OCI-LY7 (cell line): ENCODE results near the gene ATE1.
A peak's percentile ranks its signal among the peaks of the same experiment; 100 is the strongest.

Source experiments
- CTCF ChIP-seq: fragments of 200-600 bp; sonication (generic); conservative IDR thresholded peaks from 2 replicates; pipeline ENCODE4 v1.5.1; 2014; ENCODE audit warnings: mild to moderate bottlenecking, antibody characterized with exemption, low read length, moderate library complexity, mixed read lengths
- EZH2phosphoT487 ChIP-seq: fragments of 200-600 bp; sonication (generic); IDR thresholded peaks from 2 replicates; pipeline ENCODE4 v1.6.1; 2018; ENCODE audit warnings: low read depth, borderline replicate concordance, mild to moderate bottlenecking, mixed run types, antibody characterized with exemption, low read length, moderate library complexity, mixed read lengths

DNA sequence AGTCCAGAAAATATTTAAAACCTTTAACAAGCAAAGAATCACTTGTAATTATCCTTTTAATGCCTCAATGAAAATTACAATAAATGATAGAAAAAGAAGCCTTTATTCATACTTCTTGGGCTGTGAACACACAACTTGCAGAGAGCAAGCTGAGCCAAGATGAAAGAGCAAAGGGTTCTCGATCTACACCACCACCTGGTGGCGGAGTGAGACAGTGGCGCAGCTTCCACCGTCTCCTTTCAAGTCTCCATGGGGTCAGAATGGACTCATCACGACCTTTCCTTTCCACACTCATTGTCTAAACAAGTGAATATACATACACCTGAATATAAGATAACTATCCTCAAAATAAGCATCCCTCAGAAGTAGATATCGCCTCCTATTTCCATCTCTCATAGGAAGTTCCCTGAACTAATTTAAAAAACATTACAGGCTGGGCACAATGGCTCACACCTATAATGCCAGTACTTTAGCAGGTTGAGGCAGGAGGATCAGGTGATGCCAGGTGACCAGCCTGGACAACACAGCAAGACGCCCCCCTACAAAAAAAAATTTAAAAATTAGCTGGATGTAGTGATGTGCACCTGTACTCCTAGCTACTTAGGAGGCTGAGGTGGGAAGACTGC lies 40.7 kb downstream of the ATE1 start:
- TF ChIP-seq CTCF (peak; percentile 92), EZH2phosphoT487 (no peak)
